CD4-positive, alpha-beta memory T cell (primary cell): ENCODE measurements around the gene ANKDD1A. TPM values are rescaled to one million over a fixed set of nuclear protein-coding genes. Genes with fewer than 3 reads are reported as not detected.

Experiments
- CTCF ChIA-PET: fragments of 350-600 bp; sonication (Branson Sonifier 250); formaldehyde crosslinking; loops from one replicate; lab custom pipeline; 2021; ENCODE audit warnings: inconsistent platforms; ENCODE audit not compliant: partially characterized antibody; lab: Charles Lee
- POLR2A ChIA-PET: fragments of 350-600 bp; sonication (Branson Sonifier 250); formaldehyde crosslinking; loops from one replicate; lab custom pipeline; 2021; ENCODE audit not compliant: partially characterized antibody; lab: Charles Lee
- DNase-seq, 5 donors: peaks; one replicate each; pipeline versions ENCODE4 v3.0.0 to v3.0.0-alpha.2; 2020 to 2022; ENCODE audit warnings: mixed read lengths in 1 of 5
- H3K27ac ChIP-seq: one replicate; pipeline ENCODE4 v1.7.0; 2013; ENCODE audit warnings: low read depth, low read length
- H3K27me3 ChIP-seq: 2 replicates; pipeline ENCODE4 v1.7.0; 2013; ENCODE audit warnings: mild to moderate bottlenecking, low read length, moderate library complexity; ENCODE audit not compliant: insufficient read depth
- H3K36me3 ChIP-seq: 2 replicates; pipeline ENCODE4 v1.7.0; 2013; ENCODE audit warnings: mild to moderate bottlenecking, low read length, moderate library complexity; ENCODE audit not compliant: insufficient read depth
- H3K4me1 ChIP-seq: 2 replicates; pipeline ENCODE4 v1.7.0; 2013; ENCODE audit warnings: mild to moderate bottlenecking, low read length, moderate library complexity; ENCODE audit not compliant: insufficient read depth
- H3K4me3 ChIP-seq, 2 donors: one replicate each; pipeline ENCODE4 v1.7.0; 2013; ENCODE audit warnings: low read length in 2 of 2, mild to moderate bottlenecking in 1 of 2
- H3K9me3 ChIP-seq, 2 donors: one replicate each; pipeline ENCODE4 v1.7.0; 2013; ENCODE audit warnings: low read length in 2 of 2, control low read depth in 1 of 2; ENCODE audit not compliant: control insufficient read depth in 1 of 2
- H3K27ac Mint-ChIP-seq, 7 donors: one replicate each; pipeline ENCODE4 v1.8.0; 2020 to 2021; ENCODE audit warnings: mixed read lengths in 7 of 7, mild to moderate bottlenecking in 6 of 7, inconsistent platforms in 3 of 7, moderate library complexity in 3 of 7
- H3K27me3 Mint-ChIP-seq, 2 donors: one replicate each; pipeline ENCODE4 v1.8.0; 2020 to 2021; ENCODE audit warnings: mixed read lengths in 2 of 2
- H3K36me3 Mint-ChIP-seq, 2 donors: one replicate each; pipeline ENCODE4 v1.8.0; 2020 to 2021; ENCODE audit warnings: mixed read lengths in 2 of 2, inconsistent platforms in 1 of 2, mild to moderate bottlenecking in 1 of 2
- H3K4me1 Mint-ChIP-seq, 4 donors: one replicate each; pipeline ENCODE4 v1.8.0; 2020 to 2021; ENCODE audit warnings: mixed read lengths in 4 of 4, mild to moderate bottlenecking in 1 of 4
- H3K4me3 Mint-ChIP-seq, 8 donors: one replicate each; pipeline ENCODE4 v1.8.0; 2020 to 2021; ENCODE audit warnings: mixed read lengths in 8 of 8, mild to moderate bottlenecking in 7 of 8, moderate library complexity in 6 of 8, inconsistent platforms in 3 of 8
- H3K9me3 Mint-ChIP-seq, 8 donors: one replicate each; pipeline ENCODE4 v1.8.0; 2020 to 2021; ENCODE audit warnings: mixed read lengths in 8 of 8, mild to moderate bottlenecking in 5 of 8, inconsistent platforms in 3 of 8, moderate library complexity in 1 of 8
- intact Hi-C: fragments of 100-400 bp; cut with micrococcal nuclease; formaldehyde crosslinking; loops from one replicate; pipeline ENCODE4 v1.15.1; 2023
- polyA plus RNA-seq, 2 donors: library from polyadenylated mRNA; unstranded; fragments of 300-500 nt; fragmentation: Illumina TruSeq; gene quantifications; one replicate each; pipeline ENCODE4 v1.2.3, GENCODE V29; 2021
- total RNA-seq, 2 experiments: library from RNA; stranded (reverse); gene quantifications; one replicate each; pipeline ENCODE4 v1.2.3, GENCODE V29; 2021

ANKDD1A gene
- total and polyA plus RNA-seq, 4 experiments from 2014 or later, result 0.16 to 5.9 (median 3.1) TPM

DNA sequence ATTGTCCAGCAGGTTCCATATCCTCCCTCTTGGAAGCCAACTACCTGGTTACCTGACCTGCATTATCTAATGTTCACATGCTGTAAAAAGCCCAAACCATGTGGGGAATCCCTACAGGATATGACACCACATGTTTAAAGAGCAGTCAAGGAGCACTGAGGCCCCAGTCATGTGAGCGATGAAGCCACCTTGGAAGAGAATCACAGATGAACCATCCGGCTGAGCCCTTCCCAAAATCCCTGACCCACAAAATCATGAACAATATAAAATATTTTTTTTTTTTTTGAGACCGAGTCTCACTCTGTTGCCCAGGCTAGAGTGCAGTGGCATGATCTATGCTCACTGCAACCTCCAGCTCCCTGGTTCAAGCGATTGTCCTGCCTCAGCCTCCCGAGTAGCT, 10.6 kb upstream of the ANKDD1A start:
- peaks cover 5 to 6% of the 10 kb centered on the region in 2 donors for H3K36me3 Mint-ChIP-seq
- peak overlapping the region in 6 of 7 donors; percentile 31 to 84 (median 61) for H3K27ac Mint-ChIP-seq
- H3K9me3 Mint-ChIP-seq, result peaks cover 0 to 11% (median 6%) of the 10 kb centered on the region in 8 donors
- H3K27me3 Mint-ChIP-seq, result no peaks in the 10 kb centered on the region
- Histone ChIP-seq H3K36me3 (no peaks in the 10 kb centered on the region), H3K27ac (no peak overlapping the region), H3K27me3 (no peaks in the 10 kb centered on the region), H3K9me3 (no peaks in the 10 kb centered on the region), H3K4me3 (no peak overlapping the region), H3K4me1 (peaks cover 59% of the 10 kb centered on the region)
- H3K4me1 Mint-ChIP-seq, result peaks cover 42 to 65% (median 55%) of the 10 kb centered on the region in 4 donors
- peak overlapping the region in 1 of 8 donors; percentile 8 for H3K4me3 Mint-ChIP-seq
- POLR2A ChIA-PET, result interaction anchor here (1.1 to 7.2 kb wide), 4 partner anchors 7 to 66 kb away, joined by 3 to 82 read pairs (median 4); partner anchors contain the start of gene PLEKHO2
- CTCF ChIA-PET, result interaction anchor here (1.2 to 9.2 kb wide), 4 partner anchors 60 to 170 kb away, joined by 5 to 122 read pairs (median 14); partner anchors contain the start of gene PLEKHO2
- DNase-seq, result no peak
- intact Hi-C loops, result no loop called here

- H3K9me3 ChIP-seq, result no peaks in the 10 kb centered on the region
- H3K27ac ChIP-seq, result no peak overlapping the region
- peak overlapping the region; percentile 50 to 93 (median 84) for H3K27ac Mint-ChIP-seq
- POLR2A ChIA-PET, result interaction anchor here (1.1 to 7.2 kb wide), 3 partner anchors 8 to 66 kb away, joined by 3 to 82 read pairs (median 4); no protein-coding TSS in a partner anchor
- peak overlapping the region in 7 of 8 donors; percentile 48 to 72 (median 58) for H3K4me3 Mint-ChIP-seq
- intact Hi-C loops, result no loop called here
- no peaks in the 10 kb centered on the region for H3K27me3 ChIP-seq
- H3K4me1 ChIP-seq, result peaks cover 51% of the 10 kb centered on the region
- peaks cover 5 to 6% of the 10 kb centered on the region in 2 donors for H3K36me3 Mint-ChIP-seq
- no peaks in the 10 kb centered on the region for H3K36me3 ChIP-seq
- peak; percentile 71 to 83 (median 74) for DNase-seq
- H3K4me1 Mint-ChIP-seq, result peaks cover 36 to 57% (median 47%) of the 10 kb centered on the region in 4 donors
- H3K27me3 Mint-ChIP-seq, result no peaks in the 10 kb centered on the region
- CTCF ChIA-PET, result interaction anchor here (2.9 to 9.2 kb wide), 4 partner anchors 8 to 170 kb away, joined by 9 to 122 read pairs (median 34); partner anchors contain the start of gene PLEKHO2
- peaks cover 0 to 11% (median 6%) of the 10 kb centered on the region in 8 donors for H3K9me3 Mint-ChIP-seq
- no peak overlapping the region for H3K4me3 ChIP-seq
Measured at GRCh38 chr15:64901914-64902313, 9.8 kb upstream of the ANKDD1A start.

DNA sequence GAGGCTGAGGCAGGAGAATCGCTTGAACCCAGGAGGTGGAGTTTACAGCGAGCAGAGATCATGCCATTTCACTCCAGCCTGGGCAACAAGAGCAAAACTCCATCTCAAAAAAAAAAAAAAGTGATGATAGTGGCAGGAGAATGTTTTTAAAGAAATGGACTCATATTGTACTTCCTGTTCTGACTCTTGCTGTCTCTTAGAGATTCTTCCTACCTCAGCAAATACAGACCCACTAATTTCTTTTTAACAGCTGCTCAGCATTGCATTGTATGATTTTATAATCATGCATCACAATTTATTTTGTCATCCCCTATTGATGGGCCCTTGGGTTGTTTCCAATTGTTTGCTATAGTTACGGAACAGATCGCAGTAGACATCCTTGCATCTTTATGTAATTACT, 8.8 kb upstream of the ANKDD1A start:
- DNase-seq, result no peak
- peaks cover 5 to 6% of the 10 kb centered on the region in 2 donors for H3K36me3 Mint-ChIP-seq
- peaks cover 0 to 11% (median 6%) of the 10 kb centered on the region in 8 donors for H3K9me3 Mint-ChIP-seq
- Histone ChIP-seq H3K27ac (no peak overlapping the region), H3K4me3 (no peak overlapping the region), H3K9me3 (no peaks in the 10 kb centered on the region), H3K4me1 (peaks cover 42% of the 10 kb centered on the region), H3K36me3 (no peaks in the 10 kb centered on the region), H3K27me3 (no peaks in the 10 kb centered on the region)
- POLR2A ChIA-PET, result interaction anchor here (0.7 to 7.2 kb wide), 4 partner anchors 9 to 443 kb away, joined by 3 to 82 read pairs (median 4); partner anchors contain the start of gene ZNF609
- peak overlapping the region in 3 of 8 donors; percentile 7 to 33 (median 11) for H3K4me3 Mint-ChIP-seq
- intact Hi-C loops, result no loop called here
- peak overlapping the region in 1 of 7 donors; percentile 67 for H3K27ac Mint-ChIP-seq
- H3K27me3 Mint-ChIP-seq, result no peaks in the 10 kb centered on the region
- H3K4me1 Mint-ChIP-seq, result peaks cover 35 to 52% (median 42%) of the 10 kb centered on the region in 4 donors
- CTCF ChIA-PET, result interaction anchor here (0.7 to 9.2 kb wide), 7 partner anchors 9 to 171 kb away, joined by 3 to 122 read pairs (median 20); partner anchors contain the start of gene PLEKHO2

GRCh38 chr15:64903326-64903950, 8.3 kb upstream of the ANKDD1A start:
- intact Hi-C loops, result no loop called here
- H3K4me3 Mint-ChIP-seq, result peak overlapping the region in 2 of 8 donors; percentile 25 to 50

DNA sequence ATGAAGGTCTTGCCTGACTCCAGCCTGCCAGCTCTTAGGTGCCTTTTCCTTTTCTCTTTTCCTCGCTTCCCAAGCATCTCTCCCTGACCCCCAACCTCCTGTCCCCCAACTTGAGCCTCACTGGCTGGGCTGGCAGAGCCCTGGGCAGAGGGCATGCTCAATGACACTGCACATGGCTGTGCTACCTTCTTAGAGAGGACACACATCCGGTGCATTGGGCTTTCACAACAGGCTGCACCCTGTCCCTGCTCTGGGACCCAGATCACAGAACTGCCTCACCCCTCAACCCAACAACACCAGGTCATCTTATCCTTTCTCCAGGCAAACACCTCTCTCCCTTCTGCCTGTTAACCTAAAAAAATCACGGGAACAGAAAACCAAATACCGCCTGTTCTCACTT, 7.5 kb upstream of the ANKDD1A start:
- intact Hi-C loops, result no loop called here
- Histone ChIP-seq H3K9me3 (no peaks in the 10 kb centered on the region), H3K36me3 (no peaks in the 10 kb centered on the region), H3K27ac (no peak overlapping the region), H3K4me3 (no peak overlapping the region), H3K27me3 (no peaks in the 10 kb centered on the region), H3K4me1 (peaks cover 39% of the 10 kb centered on the region)
- Mint-ChIP-seq H3K36me3 (peaks cover 5 to 6% of the 10 kb centered on the region in 2 donors), H3K27ac (peak overlapping the region in 3 of 7 donors; percentile 20 to 75 (median 29)), H3K4me3 (peak overlapping the region in 1 of 8 donors; percentile 34), H3K27me3 (peaks cover 0 to 3% of the 10 kb centered on the region in 2 donors), H3K4me1 (peaks cover 30 to 47% (median 39%) of the 10 kb centered on the region in 4 donors), H3K9me3 (peaks cover 0 to 11% (median 6%) of the 10 kb centered on the region in 8 donors)
- POLR2A ChIA-PET, result interaction anchor here (0.7 to 7.2 kb wide), 5 partner anchors 9 to 173 kb away, joined by 3 to 82 read pairs (median 4); no protein-coding TSS in a partner anchor
- no peak for DNase-seq
- CTCF ChIA-PET, result interaction anchor here (0.7 to 9.2 kb wide), 11 partner anchors 10 to 217 kb away, joined by 3 to 122 read pairs (median 6); no protein-coding TSS in a partner anchor

More at GRCh38 chr15:64903326-64903950, 8.3 kb upstream of the ANKDD1A start:
- Mint-ChIP-seq H3K27me3 (peaks cover 0 to 3% of the 10 kb centered on the region in 2 donors), H3K4me1 (peaks cover 30 to 47% (median 39%) of the 10 kb centered on the region in 4 donors), H3K27ac (peak overlapping the region in 4 of 7 donors; percentile 10 to 67 (median 42)), H3K9me3 (peaks cover 0 to 11% (median 6%) of the 10 kb centered on the region in 8 donors), H3K36me3 (peaks cover 5 to 6% of the 10 kb centered on the region in 2 donors)
- no peak for DNase-seq
- H3K27ac ChIP-seq, result no peak overlapping the region
- CTCF ChIA-PET, result interaction anchor here (1.2 to 9.2 kb wide), 6 partner anchors 9 to 172 kb away, joined by 4 to 122 read pairs (median 30); partner anchors contain the start of gene PLEKHO2
- no peaks in the 10 kb centered on the region for H3K36me3 ChIP-seq
- POLR2A ChIA-PET, result interaction anchor here (0.7 to 7.2 kb wide), 6 partner anchors 10 to 443 kb away, joined by 3 to 82 read pairs (median 4); partner anchors contain the start of gene ZNF609
- H3K4me1 ChIP-seq, result peaks cover 39% of the 10 kb centered on the region
- no peak overlapping the region for H3K4me3 ChIP-seq
- H3K9me3 ChIP-seq, result no peaks in the 10 kb centered on the region
- no peaks in the 10 kb centered on the region for H3K27me3 ChIP-seq

DNA sequence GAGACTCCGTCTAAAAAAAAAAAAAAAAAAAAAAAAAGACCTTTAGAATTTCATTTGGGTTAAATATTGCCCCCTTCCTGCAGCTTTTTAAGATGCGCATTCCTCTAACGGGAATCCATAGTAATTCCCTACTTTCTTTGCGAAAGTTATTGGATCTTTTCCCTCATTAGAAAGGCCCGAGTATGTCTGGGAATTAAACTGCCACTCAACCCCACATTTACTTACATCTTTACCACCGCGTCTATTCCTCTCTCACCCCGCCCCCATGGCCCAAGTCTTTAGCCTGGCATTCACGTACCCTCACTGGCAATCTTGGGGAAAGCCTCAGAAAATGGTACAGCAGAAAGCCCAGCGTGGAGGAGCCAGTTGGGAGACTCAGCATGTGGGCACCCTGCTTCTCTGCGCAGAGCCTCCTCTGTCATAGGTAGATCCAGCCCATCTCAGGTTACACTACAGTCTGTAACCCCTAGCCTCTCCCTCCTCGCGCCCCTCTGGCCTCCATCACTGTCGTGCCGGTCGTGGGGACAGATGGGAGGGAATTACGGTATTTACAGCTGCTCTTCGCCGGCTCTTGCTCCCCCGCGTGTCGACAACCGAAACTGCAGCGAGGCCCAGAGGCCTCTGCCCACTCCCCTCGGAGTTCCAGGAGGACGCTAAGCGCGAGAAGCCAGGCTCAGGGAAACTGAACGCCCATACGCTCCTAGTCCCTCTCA, 6.4 kb upstream of the ANKDD1A start:
- Histone ChIP-seq H3K4me1 (peaks cover 39% of the 10 kb centered on the region), H3K36me3 (no peaks in the 10 kb centered on the region), H3K4me3 (peak overlapping the region in 1 of 2 donors; percentile 12), H3K27me3 (no peaks in the 10 kb centered on the region), H3K27ac (no peak overlapping the region), H3K9me3 (no peaks in the 10 kb centered on the region)
- Mint-ChIP-seq H3K36me3 (peaks cover 5 to 6% of the 10 kb centered on the region in 2 donors), H3K27me3 (peaks cover 0 to 3% of the 10 kb centered on the region in 2 donors), H3K27ac (peak overlapping the region; percentile 20 to 84 (median 52)), H3K4me3 (peak overlapping the region in 7 of 8 donors; percentile 51 to 79 (median 76)), H3K4me1 (peaks cover 30 to 47% (median 39%) of the 10 kb centered on the region in 4 donors), H3K9me3 (peaks cover 0 to 11% (median 6%) of the 10 kb centered on the region in 8 donors)
- intact Hi-C loops, result loop anchor here (1.0 kb wide), 4 partner anchors 10 to 174 kb away; partner anchors contain the start of gene PLEKHO2
- POLR2A ChIA-PET, result interaction anchor here (1.8 to 7.2 kb wide), 2 partner anchors 12 to 69 kb away, joined by 6 to 82 read pairs; no protein-coding TSS in a partner anchor
- CTCF ChIA-PET, result interaction anchor here (0.7 to 9.2 kb wide), 18 partner anchors 11 to 252 kb away, joined by 3 to 122 read pairs (median 4); no protein-coding TSS in a partner anchor
- peak; percentile 72 to 76 (median 74) for DNase-seq
